HL-60/S4 treated with phorbol 12-myristate 13-acetate at 8.2 ng/mL for 4 days and 3 days (cell line): ENCODE data around the gene FADS3.

Experiments used
- in situ Hi-C: fragments of 300-500 bp; cut with MboI; formaldehyde crosslinking; loops from 2 replicates; pipeline ENCODE4 v1.15.0; 2022; ENCODE audit warnings: low sequenced_read_pairs

The FADS3 gene

GRCh38 chr11:61900251-61900650, 8.9 kb upstream of the FADS3 start:
- in situ Hi-C loops = no loop called here

GRCh38 chr11:61899146-61899841, 7.9 kb upstream of the FADS3 start:
- in situ Hi-C loops = no loop called here

GRCh38 chr11:61898247-61898582, 6.9 kb upstream of the FADS3 start:
- in situ Hi-C loops = no loop called here

- in situ Hi-C loops = no loop called here
These were observed 6.3 kb upstream of the FADS3 start for GRCh38 chr11:61897387-61898246.

- in situ Hi-C loops = no loop called here
These were observed 5.5 kb upstream of the FADS3 start for GRCh38 chr11:61896665-61897386.

GRCh38 chr11:61895718-61896059, 4.3 kb upstream of the FADS3 start:
- in situ Hi-C loops = no loop called here

- in situ Hi-C loops = no loop called here
These were observed 3.8 kb upstream of the FADS3 start for GRCh38 chr11:61895046-61895717.

- in situ Hi-C loops = no loop called here
These were observed 2.6 kb upstream of the FADS3 start for GRCh38 chr11:61893981-61894380.

GRCh38 chr11:61892085-61892370, 683 bp upstream of the FADS3 start:
- in situ Hi-C loops = no loop called here

- in situ Hi-C loops = no loop called here
These were observed 615 bp downstream of the FADS3 start for GRCh38 chr11:61890529-61891330.

GRCh38 chr11:61889831-61890230, 1.5 kb downstream of the FADS3 start:
- in situ Hi-C loops = no loop called here

GRCh38 chr11:61888590-61888989, 2.8 kb downstream of the FADS3 start:
- in situ Hi-C loops = no loop called here

- in situ Hi-C loops = no loop called here
These were observed 3.4 kb downstream of the FADS3 start for GRCh38 chr11:61887839-61888494.

- in situ Hi-C loops = no loop called here
These were observed 4.7 kb downstream of the FADS3 start for GRCh38 chr11:61886643-61887042.

- in situ Hi-C loops = no loop called here
These were observed 5.4 kb downstream of the FADS3 start for GRCh38 chr11:61885784-61886580.

GRCh38 chr11:61885166-61885778, 6.1 kb downstream of the FADS3 start:
- in situ Hi-C loops = no loop called here

GRCh38 chr11:61883947-61884346, 7.4 kb downstream of the FADS3 start:
- in situ Hi-C loops = no loop called here

GRCh38 chr11:61883327-61883726, 8.0 kb downstream of the FADS3 start:
- in situ Hi-C loops = no loop called here

- in situ Hi-C loops = no loop called here
These were observed 8.5 kb downstream of the FADS3 start for GRCh38 chr11:61882879-61883278.
